Left forelimb (tissue), 1 donor: ENCODE results near the gene FAM107B.

Experiments used
- DNase-seq: peaks from one replicate; pipeline ENCODE4 v3.0.0-alpha.2; 2018; ENCODE audit warnings: low spot score

The FAM107B gene

GRCh38 chr10:14557567-14557966 lies 217.1 kb downstream of the FAM107B start:
- DNase-seq = no peak

- no peak for DNase-seq
Observed at GRCh38 chr10:14556285-14556956, 218.3 kb downstream of the FAM107B start.

GRCh38 chr10:14555807-14556206 lies 218.9 kb downstream of the FAM107B start:
- no peak for DNase-seq

- DNase-seq = no peak
Observed at GRCh38 chr10:14554491-14555205, 220.0 kb downstream of the FAM107B start.

GRCh38 chr10:14554091-14554490 lies 220.6 kb downstream of the FAM107B start:
- DNase-seq = no peak

- DNase-seq = no peak
Observed at GRCh38 chr10:14553448-14553847, 221.2 kb downstream of the FAM107B start.

GRCh38 chr10:14552015-14552414 lies 222.7 kb downstream of the FAM107B start:
- DNase-seq = no peak

GRCh38 chr10:14550471-14550981 lies 224.2 kb downstream of the FAM107B start:
- DNase-seq = no peak

- no peak for DNase-seq
Observed at GRCh38 chr10:14549496-14549895, 225.2 kb downstream of the FAM107B start.

GRCh38 chr10:14548970-14549369 lies 225.7 kb downstream of the FAM107B start:
- DNase-seq = no peak

GRCh38 chr10:14548474-14548873 lies 226.2 kb downstream of the FAM107B start:
- no peak for DNase-seq

GRCh38 chr10:14547816-14548215 lies 226.9 kb downstream of the FAM107B start:
- DNase-seq = peak; percentile 56

GRCh38 chr10:14545827-14546226 lies 228.9 kb downstream of the FAM107B start:
- no peak for DNase-seq

- DNase-seq = no peak
Observed at GRCh38 chr10:14543904-14544210, 230.8 kb downstream of the FAM107B start.

- no peak for DNase-seq
Observed at GRCh38 chr10:14543046-14543903, 231.4 kb downstream of the FAM107B start.

GRCh38 chr10:14541379-14541778 lies 233.3 kb downstream of the FAM107B start:
- peak; percentile 36 for DNase-seq

GRCh38 chr10:14540611-14541010 lies 234.1 kb downstream of the FAM107B start:
- DNase-seq = no peak

GRCh38 chr10:14540062-14540461 lies 234.6 kb downstream of the FAM107B start:
- no peak for DNase-seq

- DNase-seq = peak; percentile 14
Observed at GRCh38 chr10:14539176-14539575, 235.5 kb downstream of the FAM107B start.

- peak; percentile 64 for DNase-seq
Observed at GRCh38 chr10:14536241-14537213, 238.2 kb downstream of the FAM107B start.

GRCh38 chr10:14535457-14536130 lies 239.1 kb downstream of the FAM107B start:
- DNase-seq = peak; percentile 53
